Measurements from ENCODE around the gene TAAR9. TPM values are rescaled to one million over a fixed set of nuclear protein-coding genes. Genes with fewer than 3 reads are reported as not detected.

Gene TAAR9
- total RNA-seq, 6 experiments from 2014 or later: not detected

- TF ChIP-seq, protein P1, sequence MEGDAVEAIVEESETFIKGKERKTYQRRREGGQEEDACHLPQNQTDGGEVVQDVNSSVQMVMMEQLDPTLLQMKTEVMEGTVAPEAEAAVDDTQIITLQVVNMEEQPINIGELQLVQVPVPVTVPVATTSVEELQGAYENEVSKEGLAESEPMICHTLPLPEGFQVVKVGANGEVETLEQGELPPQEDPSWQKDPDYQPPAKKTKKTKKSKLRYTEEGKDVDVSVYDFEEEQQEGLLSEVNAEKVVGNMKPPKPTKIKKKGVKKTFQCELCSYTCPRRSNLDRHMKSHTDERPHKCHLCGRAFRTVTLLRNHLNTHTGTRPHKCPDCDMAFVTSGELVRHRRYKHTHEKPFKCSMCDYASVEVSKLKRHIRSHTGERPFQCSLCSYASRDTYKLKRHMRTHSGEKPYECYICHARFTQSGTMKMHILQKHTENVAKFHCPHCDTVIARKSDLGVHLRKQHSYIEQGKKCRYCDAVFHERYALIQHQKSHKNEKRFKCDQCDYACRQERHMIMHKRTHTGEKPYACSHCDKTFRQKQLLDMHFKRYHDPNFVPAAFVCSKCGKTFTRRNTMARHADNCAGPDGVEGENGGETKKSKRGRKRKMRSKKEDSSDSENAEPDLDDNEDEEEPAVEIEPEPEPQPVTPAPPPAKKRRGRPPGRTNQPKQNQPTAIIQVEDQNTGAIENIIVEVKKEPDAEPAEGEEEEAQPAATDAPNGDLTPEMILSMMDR (IDR thresholded peaks at IDR 0.05): no peak
- no peak for TF ChIP-seq POLR2A (IDR thresholded peaks at IDR 0.05)
- WGBS (ENCODE audit: insufficient coverage, low coverage, low lambda C conversion rate, missing lambda C conversion rate): 56% methylated on average over 1 of the region's 1 CpG
- no peaks in the 10 kb centered on the region for H3K9me3 ChIP-seq
- no peak overlapping the region for H3K4me3 ChIP-seq
- no peaks in the 10 kb centered on the region for H3K36me3 ChIP-seq
- H3K4me1 ChIP-seq: no peaks in the 10 kb centered on the region
- H3K27me3 ChIP-seq: no peaks in the 10 kb centered on the region
- no peak for DNase-seq
- H3K27ac ChIP-seq: no peak overlapping the region
- no peak for ATAC-seq
- intact Hi-C loops (cut with DNase I): no loop called here
These were observed 46.6 kb downstream of the TAAR9 start for GRCh38 chr6:132584698-132585097.

DNA sequence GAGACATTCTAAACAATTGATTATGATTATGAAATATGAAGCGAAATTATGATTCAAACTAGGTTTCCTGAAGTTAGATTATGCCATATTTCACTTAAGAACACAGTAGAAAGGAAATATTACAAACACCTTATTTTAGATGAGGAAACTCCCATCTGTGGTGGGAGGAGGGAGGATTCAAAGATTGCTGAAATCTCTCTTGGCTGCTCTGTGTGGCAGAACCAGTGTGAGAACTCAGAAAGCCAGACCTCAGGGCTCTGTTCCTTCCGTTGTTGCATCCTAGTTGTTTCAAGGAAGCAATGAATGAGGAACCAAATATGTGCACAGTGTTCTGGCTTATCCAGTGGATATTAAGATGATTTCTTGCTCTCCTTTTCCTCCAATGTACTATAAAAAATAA, 49.3 kb downstream of the TAAR9 start:
- peak; percentile 24 to 43 (median 37) for ATAC-seq

More for the DNA sequence above, 49.3 kb downstream of the TAAR9 start:
- TF ChIP-seq POLR2A (IDR thresholded peaks at IDR 0.05): no peak
- TF ChIP-seq, protein P1 (IDR thresholded peaks at IDR 0.05): no peak
- no peak for DNase-seq
- 46% methylated on average over 2 of the region's 2 CpGs for WGBS (ENCODE audit: insufficient coverage, low coverage, low lambda C conversion rate, missing lambda C conversion rate)
- intact Hi-C loops (cut with DNase I): no loop called here
- H3K36me3 ChIP-seq: no peaks in the 10 kb centered on the region
- no peak overlapping the region for H3K27ac ChIP-seq
- no peaks in the 10 kb centered on the region for H3K4me1 ChIP-seq
- no peaks in the 10 kb centered on the region for H3K27me3 ChIP-seq
- H3K4me3 ChIP-seq: no peak overlapping the region
- H3K9me3 ChIP-seq: no peaks in the 10 kb centered on the region

Small RNA genes within 50 kb of the gene (small RNA-seq; reads per million reads assigned to genes)
- gene TAAR7P: 0 reads per million in 2 experiments

Other genes starting within 250 kb of the TAAR9 start
- 1 to 10 TPM in 3 of 6 experiments, under 1 TPM in 2, not detected in 1; 0.24 to 2.3 (median 1.0) TPM for gene MOXD1, start 136.8 kb upstream of the TAAR9 start, total RNA-seq
- 10 to 100 TPM; 14.9 to 28.5 (median 17.0) TPM for gene STX7, start 25.2 kb upstream of the TAAR9 start, total RNA-seq
- gene TAAR8, start 14.4 kb downstream of the TAAR9 start, total RNA-seq: not detected
- gene TAAR6, start 32.0 kb downstream of the TAAR9 start, total RNA-seq: not detected
- gene TAAR5, start 51.5 kb downstream of the TAAR9 start, total RNA-seq: not detected
- gene TAAR2, start 86.0 kb downstream of the TAAR9 start, total RNA-seq: not detected
- gene TAAR1, start 120.9 kb downstream of the TAAR9 start, total RNA-seq: not detected
- 100 to 1,000 TPM in 2 of 6 experiments, 10 to 100 TPM in 4; 21.6 to 364 (median 96.0) TPM for gene VNN1, start 175.8 kb downstream of the TAAR9 start, total RNA-seq
- gene VNN2, start 219.6 kb downstream of the TAAR9 start, total RNA-seq: 10 to 100 TPM in 1 of 6 experiments, 1 to 10 TPM in 4, under 1 TPM in 1; 0.75 to 18.9 (median 5.9) TPM